OCI-LY7 (cell line): ENCODE data around the gene RFX3.

Experiments
- CTCF ChIP-seq: fragments of 200-600 bp; sonication (generic); conservative IDR thresholded peaks from 2 replicates; pipeline ENCODE4 v1.5.1; 2014; ENCODE audit warnings: mild to moderate bottlenecking, antibody characterized with exemption, low read length, moderate library complexity, mixed read lengths
- EZH2phosphoT487 ChIP-seq: fragments of 200-600 bp; sonication (generic); IDR thresholded peaks from 2 replicates; pipeline ENCODE4 v1.6.1; 2018; ENCODE audit warnings: low read depth, borderline replicate concordance, mild to moderate bottlenecking, mixed run types, antibody characterized with exemption, low read length, moderate library complexity, mixed read lengths

- no peak for TF ChIP-seq CTCF
- no peak for TF ChIP-seq EZH2phosphoT487
Observed at GRCh38 chr9:3471883-3472282, 53.9 kb downstream of the RFX3 start.
